ENCODE results near the gene CALR.
A peak's percentile ranks its signal among the peaks of the same experiment; 100 is the strongest.

Gene CALR

DNA sequence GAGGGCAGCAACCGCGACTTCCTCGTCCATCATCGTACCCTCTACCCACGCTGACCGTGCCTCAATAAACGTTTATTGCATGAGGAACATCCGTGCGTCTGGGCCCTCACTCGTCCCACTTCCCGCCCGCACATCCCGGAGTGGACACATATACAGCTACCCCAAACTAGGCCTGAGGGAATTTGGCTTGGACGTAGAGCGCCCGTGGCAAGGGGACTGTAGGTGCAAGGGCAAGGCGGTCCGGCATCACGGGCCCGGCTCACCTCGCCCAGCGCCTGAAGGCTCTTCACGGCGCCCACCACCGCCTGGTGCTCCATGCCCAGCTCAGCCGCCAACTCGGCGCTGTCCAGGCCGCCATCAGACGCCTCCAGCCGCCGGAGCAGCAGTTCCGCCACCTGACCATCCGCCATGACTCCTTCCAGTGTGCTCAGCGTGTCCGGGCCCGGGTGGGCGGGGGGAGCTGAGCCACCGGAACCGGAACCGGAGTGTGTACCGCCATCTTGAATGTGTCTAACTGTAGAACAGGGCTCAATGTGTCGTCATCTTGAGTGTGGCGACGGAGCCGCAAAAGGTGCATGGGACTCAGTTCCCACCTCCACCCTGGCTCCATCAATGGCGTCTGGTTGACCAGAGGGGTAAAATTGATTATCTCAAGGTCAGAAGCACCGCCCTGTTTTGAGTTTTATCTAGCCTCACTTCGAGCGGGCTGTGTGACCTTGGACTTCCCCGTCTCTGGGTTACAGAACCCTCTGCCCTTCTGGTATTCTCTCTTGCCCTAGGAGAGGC is 4.9 kb upstream of the CALR start, which contains the start of gene FARSA (continued):
- TF ChIP-seq, protein P1, sequence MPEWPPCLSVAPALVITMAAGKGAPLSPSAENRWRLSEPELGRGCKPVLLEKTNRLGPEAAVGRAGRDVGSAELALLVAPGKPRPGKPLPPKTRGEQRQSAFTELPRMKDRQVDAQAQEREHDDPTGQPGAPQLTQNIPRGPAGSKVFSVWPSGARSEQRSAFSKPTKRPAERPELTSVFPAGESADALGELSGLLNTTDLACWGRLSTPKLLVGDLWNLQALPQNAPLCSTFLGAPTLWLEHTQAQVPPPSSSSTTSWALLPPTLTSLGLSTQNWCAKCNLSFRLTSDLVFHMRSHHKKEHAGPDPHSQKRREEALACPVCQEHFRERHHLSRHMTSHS (tag by site-specific recombination; IDR thresholded peaks at IDR 0.05): no peak
- TF ChIP-seq AEBP2 (tag by site-specific recombination; IDR thresholded peaks at IDR 0.05; ENCODE audit: borderline replicate concordance) (no peak), ZFP3 (tag by site-specific recombination; IDR thresholded peaks at IDR 0.05; ENCODE audit: low read depth) (no peak), ZNF473 (tag by site-specific recombination; IDR thresholded peaks at IDR 0.05) (no peak), ZNF670 (tag by site-specific recombination; IDR thresholded peaks at IDR 0.05; ENCODE audit: low read depth) (no peak), ZNF391 (tag by site-specific recombination; IDR thresholded peaks at IDR 0.05; ENCODE audit: borderline replicate concordance, low read depth) (no peak; the same call in 1 of the 2 replicates), HOXD13 (CRISPR knock-in tag; IDR thresholded peaks at IDR 0.05; ENCODE audit: borderline replicate concordance) (no peak; the same call in 1 of the 2 replicates), ZNF354C (tag by site-specific recombination; IDR thresholded peaks at IDR 0.05; ENCODE audit: borderline replicate concordance, low read depth) (no peak), ZNF776 (tag by site-specific recombination; IDR thresholded peaks at IDR 0.05; ENCODE audit: borderline replicate concordance) (no peak), ZNF561 (tag by site-specific recombination; IDR thresholded peaks at IDR 0.05; ENCODE audit: borderline replicate concordance) (no peak), ZNF571 (tag by site-specific recombination; IDR thresholded peaks at IDR 0.05) (no peak), ZNF2 (tag by site-specific recombination; IDR thresholded peaks at IDR 0.05) (peak; percentile 90; the same call in 1 of the 2 replicates), ZNF580 (tag by site-specific recombination; IDR thresholded peaks at IDR 0.05) (no peak), REPIN1 (tag by site-specific recombination; IDR thresholded peaks at IDR 0.05; ENCODE audit: low read depth) (no peak), ZNF324 (tag by site-specific recombination; IDR thresholded peaks at IDR 0.05) (peak; percentile 70; the same call in 1 of the 2 replicates), KLF17 (tag by site-specific recombination; IDR thresholded peaks at IDR 0.05) (peak; percentile 49), ZNF138 (tag by site-specific recombination; IDR thresholded peaks at IDR 0.05; ENCODE audit: borderline replicate concordance) (no peak), ZNF148 (tag by site-specific recombination; IDR thresholded peaks at IDR 0.05; ENCODE audit: borderline replicate concordance) (no peak), ZNF610 (tag by site-specific recombination; IDR thresholded peaks at IDR 0.05; ENCODE audit: borderline replicate concordance) (no peak), SCRT1 (tag by site-specific recombination; IDR thresholded peaks at IDR 0.05; ENCODE audit: borderline replicate concordance) (no peak), ZNF645 (tag by site-specific recombination; IDR thresholded peaks at IDR 0.05) (0 out of 2 replicates have a peak, but pooled peaks have one; percentile 54)
- TF ChIP-seq, protein P2, sequence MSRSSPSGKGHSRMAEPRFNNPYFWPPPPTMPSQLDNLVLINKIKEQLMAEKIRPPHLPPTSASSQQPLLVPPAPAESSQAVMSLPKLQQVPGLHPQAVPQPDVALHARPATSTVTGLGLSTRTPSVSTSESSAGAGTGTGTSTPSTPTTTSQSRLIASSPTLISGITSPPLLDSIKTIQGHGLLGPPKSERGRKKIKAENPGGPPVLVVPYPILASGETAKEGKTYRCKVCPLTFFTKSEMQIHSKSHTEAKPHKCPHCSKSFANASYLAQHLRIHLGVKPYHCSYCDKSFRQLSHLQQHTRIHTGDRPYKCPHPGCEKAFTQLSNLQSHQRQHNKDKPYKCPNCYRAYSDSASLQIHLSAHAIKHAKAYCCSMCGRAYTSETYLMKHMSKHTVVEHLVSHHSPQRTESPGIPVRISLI (tag by site-specific recombination; IDR thresholded peaks at IDR 0.05): no peak
- TF ChIP-seq, protein P3, sequence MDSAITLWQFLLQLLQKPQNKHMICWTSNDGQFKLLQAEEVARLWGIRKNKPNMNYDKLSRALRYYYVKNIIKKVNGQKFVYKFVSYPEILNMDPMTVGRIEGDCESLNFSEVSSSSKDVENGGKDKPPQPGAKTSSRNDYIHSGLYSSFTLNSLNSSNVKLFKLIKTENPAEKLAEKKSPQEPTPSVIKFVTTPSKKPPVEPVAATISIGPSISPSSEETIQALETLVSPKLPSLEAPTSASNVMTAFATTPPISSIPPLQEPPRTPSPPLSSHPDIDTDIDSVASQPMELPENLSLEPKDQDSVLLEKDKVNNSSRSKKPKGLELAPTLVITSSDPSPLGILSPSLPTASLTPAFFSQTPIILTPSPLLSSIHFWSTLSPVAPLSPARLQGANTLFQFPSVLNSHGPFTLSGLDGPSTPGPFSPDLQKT (IDR thresholded peaks at IDR 0.05; ENCODE audit: borderline replicate concordance, low read depth, low read length): no peak
- TF ChIP-seq, protein P4, sequence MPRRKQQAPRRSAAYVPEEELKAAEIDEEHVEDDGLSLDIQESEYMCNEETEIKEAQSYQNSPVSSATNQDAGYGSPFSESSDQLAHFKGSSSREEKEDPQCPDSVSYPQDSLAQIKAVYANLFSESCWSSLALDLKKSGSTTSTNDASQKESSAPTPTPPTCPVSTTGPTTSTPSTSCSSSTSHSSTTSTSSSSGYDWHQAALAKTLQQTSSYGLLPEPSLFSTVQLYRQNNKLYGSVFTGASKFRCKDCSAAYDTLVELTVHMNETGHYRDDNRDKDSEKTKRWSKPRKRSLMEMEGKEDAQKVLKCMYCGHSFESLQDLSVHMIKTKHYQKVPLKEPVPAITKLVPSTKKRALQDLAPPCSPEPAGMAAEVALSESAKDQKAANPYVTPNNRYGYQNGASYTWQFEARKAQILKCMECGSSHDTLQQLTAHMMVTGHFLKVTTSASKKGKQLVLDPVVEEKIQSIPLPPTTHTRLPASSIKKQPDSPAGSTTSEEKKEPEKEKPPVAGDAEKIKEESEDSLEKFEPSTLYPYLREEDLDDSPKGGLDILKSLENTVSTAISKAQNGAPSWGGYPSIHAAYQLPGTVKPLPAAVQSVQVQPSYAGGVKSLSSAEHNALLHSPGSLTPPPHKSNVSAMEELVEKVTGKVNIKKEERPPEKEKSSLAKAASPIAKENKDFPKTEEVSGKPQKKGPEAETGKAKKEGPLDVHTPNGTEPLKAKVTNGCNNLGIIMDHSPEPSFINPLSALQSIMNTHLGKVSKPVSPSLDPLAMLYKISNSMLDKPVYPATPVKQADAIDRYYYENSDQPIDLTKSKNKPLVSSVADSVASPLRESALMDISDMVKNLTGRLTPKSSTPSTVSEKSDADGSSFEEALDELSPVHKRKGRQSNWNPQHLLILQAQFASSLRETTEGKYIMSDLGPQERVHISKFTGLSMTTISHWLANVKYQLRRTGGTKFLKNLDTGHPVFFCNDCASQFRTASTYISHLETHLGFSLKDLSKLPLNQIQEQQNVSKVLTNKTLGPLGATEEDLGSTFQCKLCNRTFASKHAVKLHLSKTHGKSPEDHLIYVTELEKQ (tag by site-specific recombination; IDR thresholded peaks at IDR 0.05; ENCODE audit: borderline replicate concordance): no peak
